CD4-positive, alpha-beta T cell treated with Interleukin-15 for 1 hour (primary cell): Measurements from ENCODE around the gene CIRBP.

Experiments used
- DNase-seq: peaks from one replicate; pipeline ENCODE4 v3.0.0-alpha.2; 2020

CIRBP gene

GRCh38 chr19:1281569-1282287 lies 12.6 kb downstream of the CIRBP start:
- no peak for DNase-seq

- DNase-seq, result no peak
These were observed 13.6 kb downstream of the CIRBP start for GRCh38 chr19:1282588-1283206.

GRCh38 chr19:1283207-1283916 lies 14.2 kb downstream of the CIRBP start:
- DNase-seq, result no peak

GRCh38 chr19:1283917-1284292 lies 14.8 kb downstream of the CIRBP start:
- DNase-seq, result no peak

- no peak for DNase-seq
These were observed 15.3 kb downstream of the CIRBP start for GRCh38 chr19:1284293-1284978.

GRCh38 chr19:1284979-1285736 lies 16.0 kb downstream of the CIRBP start:
- no peak for DNase-seq

GRCh38 chr19:1285737-1286360 lies 16.7 kb downstream of the CIRBP start, which contains the start of gene EFNA2:
TSS of gene EFNA2 (plus strand) at chr19:1285873. CDS start at chr19:1286169, 296 bp downstream.
- DNase-seq, result no peak

GRCh38 chr19:1286487-1287353 lies 17.6 kb downstream of the CIRBP start:
- no peak for DNase-seq

- no peak for DNase-seq
These were observed 18.5 kb downstream of the CIRBP start for GRCh38 chr19:1287354-1288225.

- DNase-seq, result no peak
These were observed 19.1 kb downstream of the CIRBP start for GRCh38 chr19:1288226-1288612.

- DNase-seq, result no peak
These were observed 19.9 kb downstream of the CIRBP start for GRCh38 chr19:1288833-1289685.

- DNase-seq, result no peak
These were observed 20.5 kb downstream of the CIRBP start for GRCh38 chr19:1289686-1290025.

- no peak for DNase-seq
These were observed 21.1 kb downstream of the CIRBP start for GRCh38 chr19:1290196-1290702.

- no peak for DNase-seq
These were observed 21.8 kb downstream of the CIRBP start for GRCh38 chr19:1290703-1291651.

GRCh38 chr19:1291761-1292418 lies 22.8 kb downstream of the CIRBP start:
- no peak for DNase-seq

- DNase-seq, result no peak
These were observed 23.5 kb downstream of the CIRBP start for GRCh38 chr19:1292419-1293151.
